ENCODE data around the gene LCN1.

The LCN1 gene

DNA sequence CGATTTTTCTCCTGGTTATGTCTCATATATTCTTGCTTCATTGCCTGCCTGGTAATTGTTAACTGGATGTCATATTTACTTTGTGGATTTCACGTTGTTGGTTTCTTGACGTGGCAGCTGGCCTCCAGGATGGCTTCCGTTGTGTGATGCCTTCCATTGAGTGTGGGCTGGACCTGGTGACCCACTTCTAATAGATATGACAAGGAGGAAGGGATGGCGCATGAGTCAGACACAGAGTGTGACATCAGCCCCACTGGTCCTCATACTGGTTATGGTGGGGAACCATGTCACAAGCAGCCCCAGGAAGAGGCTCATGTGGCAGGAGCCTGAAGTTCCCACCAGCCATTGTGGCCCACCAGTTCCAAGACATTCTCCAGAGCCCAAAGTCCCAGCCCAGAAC lies 34.0 kb downstream of the LCN1 start:
- Histone ChIP-seq H3F3A (ENCODE audit: control insufficient read depth, insufficient read depth) (no peaks in the 10 kb centered on the region), H3K36me3 (ENCODE audit: control insufficient read depth, low read length) (no peaks in the 10 kb centered on the region), H3K9me2 (replicated peaks; ENCODE audit: control insufficient read depth, low read length) (no peaks in the 10 kb centered on the region), H3K27ac (ENCODE audit: low read depth, low read length) (no peak overlapping the region), H3K4me2 (ENCODE audit: low read length) (no peak overlapping the region), H3K9me3 (ENCODE audit: control insufficient read depth, insufficient read depth, low read length) (no peaks in the 10 kb centered on the region), H4K20me1 (ENCODE audit: control insufficient read depth, insufficient read depth, low read depth, low read length) (no peaks in the 10 kb centered on the region), H3K4me3 (ENCODE audit: low read length) (no peak overlapping the region), H3K27me3 (ENCODE audit: control insufficient read depth, low read length) (no peaks in the 10 kb centered on the region), H3K79me2 (ENCODE audit: control insufficient read depth, low read length) (no peaks in the 10 kb centered on the region), H3K4me1 (ENCODE audit: control insufficient read depth, low read length) (no peaks in the 10 kb centered on the region)
- no peak for TF ChIP-seq EZH2phosphoT487 (IDR thresholded peaks at IDR 0.05; ENCODE audit: borderline replicate concordance, low read length)
- TF ChIP-seq, protein P1, sequence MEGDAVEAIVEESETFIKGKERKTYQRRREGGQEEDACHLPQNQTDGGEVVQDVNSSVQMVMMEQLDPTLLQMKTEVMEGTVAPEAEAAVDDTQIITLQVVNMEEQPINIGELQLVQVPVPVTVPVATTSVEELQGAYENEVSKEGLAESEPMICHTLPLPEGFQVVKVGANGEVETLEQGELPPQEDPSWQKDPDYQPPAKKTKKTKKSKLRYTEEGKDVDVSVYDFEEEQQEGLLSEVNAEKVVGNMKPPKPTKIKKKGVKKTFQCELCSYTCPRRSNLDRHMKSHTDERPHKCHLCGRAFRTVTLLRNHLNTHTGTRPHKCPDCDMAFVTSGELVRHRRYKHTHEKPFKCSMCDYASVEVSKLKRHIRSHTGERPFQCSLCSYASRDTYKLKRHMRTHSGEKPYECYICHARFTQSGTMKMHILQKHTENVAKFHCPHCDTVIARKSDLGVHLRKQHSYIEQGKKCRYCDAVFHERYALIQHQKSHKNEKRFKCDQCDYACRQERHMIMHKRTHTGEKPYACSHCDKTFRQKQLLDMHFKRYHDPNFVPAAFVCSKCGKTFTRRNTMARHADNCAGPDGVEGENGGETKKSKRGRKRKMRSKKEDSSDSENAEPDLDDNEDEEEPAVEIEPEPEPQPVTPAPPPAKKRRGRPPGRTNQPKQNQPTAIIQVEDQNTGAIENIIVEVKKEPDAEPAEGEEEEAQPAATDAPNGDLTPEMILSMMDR (IDR thresholded peaks at IDR 0.05; ENCODE audit: low read depth, low read length, poor library complexity, severe bottlenecking): no peak

- Histone ChIP-seq H3K79me2 (ENCODE audit: control insufficient read depth, low read length) (no peaks in the 10 kb centered on the region), H3K9me2 (replicated peaks; ENCODE audit: control insufficient read depth, low read length) (no peaks in the 10 kb centered on the region), H3K27me3 (ENCODE audit: control insufficient read depth, low read length) (no peaks in the 10 kb centered on the region), H3K9me3 (ENCODE audit: control insufficient read depth, insufficient read depth, low read length) (no peaks in the 10 kb centered on the region), H3K4me3 (ENCODE audit: low read length) (no peak overlapping the region), H3F3A (ENCODE audit: control insufficient read depth, insufficient read depth) (no peaks in the 10 kb centered on the region), H3K4me2 (ENCODE audit: low read length) (no peak overlapping the region), H3K36me3 (ENCODE audit: control insufficient read depth, low read length) (no peaks in the 10 kb centered on the region), H3K4me1 (ENCODE audit: control insufficient read depth, low read length) (no peaks in the 10 kb centered on the region), H3K27ac (ENCODE audit: low read depth, low read length) (no peak overlapping the region), H4K20me1 (ENCODE audit: control insufficient read depth, insufficient read depth, low read depth, low read length) (no peaks in the 10 kb centered on the region)
- TF ChIP-seq, protein P1 (IDR thresholded peaks at IDR 0.05; ENCODE audit: low read depth, low read length, poor library complexity, severe bottlenecking): no peak
- TF ChIP-seq EZH2phosphoT487 (IDR thresholded peaks at IDR 0.05; ENCODE audit: borderline replicate concordance, low read length): no peak
Observed at GRCh38 chr9:135555910-135556309, 34.7 kb downstream of the LCN1 start.

DNA sequence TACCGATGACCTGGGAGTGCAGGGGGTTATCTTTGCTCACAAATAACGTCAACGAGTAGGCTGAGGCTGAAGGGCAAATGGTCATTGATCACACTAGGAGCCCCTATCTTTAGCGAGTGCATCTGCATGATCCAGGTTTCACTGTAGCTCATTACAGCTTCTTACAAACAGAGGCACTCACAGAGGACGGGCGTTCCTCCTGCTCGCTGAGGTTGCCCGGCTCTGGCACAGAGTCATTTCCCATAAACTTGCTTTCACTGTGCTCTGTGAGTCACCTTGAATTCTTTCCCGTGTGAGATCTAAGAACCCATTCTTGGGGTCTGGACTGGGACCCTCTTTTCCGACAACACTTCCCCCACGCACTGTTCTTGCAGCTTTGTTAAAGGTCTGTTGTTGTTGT lies 38.4 kb downstream of the LCN1 start:
- no peak for TF ChIP-seq EZH2phosphoT487 (IDR thresholded peaks at IDR 0.05; ENCODE audit: borderline replicate concordance, low read length)
- TF ChIP-seq, protein P1 (IDR thresholded peaks at IDR 0.05; ENCODE audit: low read depth, low read length, poor library complexity, severe bottlenecking): no peak
- H3K27me3 ChIP-seq (ENCODE audit: control insufficient read depth, low read length): no peaks in the 10 kb centered on the region
- no peaks in the 10 kb centered on the region for H3K9me2 ChIP-seq (replicated peaks; ENCODE audit: control insufficient read depth, low read length)
- no peaks in the 10 kb centered on the region for H3K4me1 ChIP-seq (ENCODE audit: control insufficient read depth, low read length)
- no peaks in the 10 kb centered on the region for H3K36me3 ChIP-seq (ENCODE audit: control insufficient read depth, low read length)
- H3K27ac ChIP-seq (ENCODE audit: low read depth, low read length): no peak overlapping the region
- no peaks in the 10 kb centered on the region for H4K20me1 ChIP-seq (ENCODE audit: control insufficient read depth, insufficient read depth, low read depth, low read length)
- H3K4me3 ChIP-seq (ENCODE audit: low read length): no peak overlapping the region
- no peak overlapping the region for H3K4me2 ChIP-seq (ENCODE audit: low read length)
- H3F3A ChIP-seq (ENCODE audit: control insufficient read depth, insufficient read depth): no peaks in the 10 kb centered on the region
- H3K79me2 ChIP-seq (ENCODE audit: control insufficient read depth, low read length): no peaks in the 10 kb centered on the region
- no peaks in the 10 kb centered on the region for H3K9me3 ChIP-seq (ENCODE audit: control insufficient read depth, insufficient read depth, low read length)

Data from DOHH2 (cell line).